ENCODE measurements around the gene CHCHD6. TPM values are rescaled to one million over a fixed set of nuclear protein-coding genes. Genes with fewer than 3 reads are reported as not detected.

Gene CHCHD6
- total RNA-seq, 4 donors from 2014 or later = 7.5 to 21.9 (median 16.3) TPM

GRCh38 chr3:126973814-126974213 lies 269.8 kb downstream of the CHCHD6 start:
- DNase-seq = no peak
- peaks cover 0 to 12% (median 12%) of the 10 kb centered on the region in 3 donors for H3K9me3 ChIP-seq
- H3K4me3 ChIP-seq = no peak overlapping the region
- peaks cover 0 to 13% (median 0%) of the 10 kb centered on the region in 4 donors for H3K27me3 ChIP-seq
- intact Hi-C loops (cut with DNase I) = no loop called here
- 88 to 100% methylated on average over 1 of the region's 1 CpG for WGBS, 2 donors
- no peak overlapping the region for H3K27ac ChIP-seq
- H3K36me3 ChIP-seq = no peaks in the 10 kb centered on the region
- H3K4me1 ChIP-seq = peaks cover 0 to 16% (median 10%) of the 10 kb centered on the region in 3 donors
- no peak for TF ChIP-seq CTCF (IDR thresholded peaks at IDR 0.05)

- H3K27me3 ChIP-seq = peaks cover 0 to 20% (median 0%) of the 10 kb centered on the region in 4 donors
- H3K9me3 ChIP-seq = peaks cover 0 to 12% (median 12%) of the 10 kb centered on the region in 3 donors
- peaks cover 0 to 16% (median 10%) of the 10 kb centered on the region in 3 donors for H3K4me1 ChIP-seq
- intact Hi-C loops (cut with DNase I) = no loop called here
- no peak for DNase-seq
- H3K4me3 ChIP-seq = no peak overlapping the region
- no peak overlapping the region for H3K27ac ChIP-seq
- TF ChIP-seq CTCF (IDR thresholded peaks at IDR 0.05) = no peak
- TF ChIP-seq POLR2A (IDR thresholded peaks at IDR 0.05) = no peak
- WGBS, 2 donors = 68 to 76% methylated on average over 3 of the region's 3 CpGs
- H3K36me3 ChIP-seq = no peaks in the 10 kb centered on the region
These were observed 270.7 kb downstream of the CHCHD6 start for GRCh38 chr3:126974756-126975155.

- peaks cover 0 to 17% (median 7%) of the 10 kb centered on the region in 3 donors for H3K4me1 ChIP-seq
- WGBS, 2 donors = 71 to 93% methylated on average over 1 to 3 of the region's 7 CpGs
- no peaks in the 10 kb centered on the region for H3K36me3 ChIP-seq
- DNase-seq = no peak
- TF ChIP-seq POLR2A (IDR thresholded peaks at IDR 0.05) (no peak), CTCF (IDR thresholded peaks at IDR 0.05) (no peak)
- H3K9me3 ChIP-seq = peaks cover 0 to 12% (median 12%) of the 10 kb centered on the region in 3 donors
- H3K27me3 ChIP-seq = peaks cover 0 to 22% (median 0%) of the 10 kb centered on the region in 4 donors
- no peak overlapping the region for H3K4me3 ChIP-seq
- intact Hi-C loops (cut with DNase I) = no loop called here
- H3K27ac ChIP-seq = no peak overlapping the region
These were observed 272.9 kb downstream of the CHCHD6 start for GRCh38 chr3:126976906-126977305.

GRCh38 chr3:126977821-126978220 lies 273.8 kb downstream of the CHCHD6 start:
- H3K9me3 ChIP-seq = peaks cover 0 to 12% (median 12%) of the 10 kb centered on the region in 3 donors
- no peak for DNase-seq
- intact Hi-C loops (cut with DNase I) = no loop called here
- 92 to 94% methylated on average over 2 to 4 of the region's 6 CpGs for WGBS, 2 donors
- H3K4me1 ChIP-seq = peaks cover 6 to 17% (median 6%) of the 10 kb centered on the region in 3 donors
- H3K4me3 ChIP-seq = no peak overlapping the region
- H3K27me3 ChIP-seq = peaks cover 0 to 13% (median 0%) of the 10 kb centered on the region in 4 donors
- TF ChIP-seq POLR2A (IDR thresholded peaks at IDR 0.05) = no peak
- no peak for TF ChIP-seq CTCF (IDR thresholded peaks at IDR 0.05)
- no peaks in the 10 kb centered on the region for H3K36me3 ChIP-seq
- H3K27ac ChIP-seq = no peak overlapping the region

- no peak overlapping the region for H3K27ac ChIP-seq
- intact Hi-C loops (cut with DNase I) = no loop called here
- no peak for DNase-seq
These were observed 274.3 kb downstream of the CHCHD6 start for GRCh38 chr3:126978291-126978690.

More at GRCh38 chr3:126978291-126978690, 274.3 kb downstream of the CHCHD6 start:
- TF ChIP-seq CTCF (IDR thresholded peaks at IDR 0.05) (no peak), POLR2A (IDR thresholded peaks at IDR 0.05) (no peak)
- H3K36me3 ChIP-seq = no peaks in the 10 kb centered on the region
- H3K4me3 ChIP-seq = no peak overlapping the region
- H3K4me1 ChIP-seq = peaks cover 6 to 14% (median 6%) of the 10 kb centered on the region in 3 donors
- H3K27me3 ChIP-seq = peaks cover 0 to 13% (median 0%) of the 10 kb centered on the region in 4 donors
- 83 to 85% methylated on average over 5 of the region's 5 CpGs for WGBS, 2 donors
- peaks cover 0 to 12% (median 12%) of the 10 kb centered on the region in 3 donors for H3K9me3 ChIP-seq
